ENCODE results near the gene ROPN1B. TPM values are rescaled to one million over a fixed set of nuclear protein-coding genes. Genes with fewer than 3 reads are reported as not detected.

The ROPN1B gene
- total RNA-seq, 2 donors from 2014 or later, result 3.9 to 4.7 TPM

DNA sequence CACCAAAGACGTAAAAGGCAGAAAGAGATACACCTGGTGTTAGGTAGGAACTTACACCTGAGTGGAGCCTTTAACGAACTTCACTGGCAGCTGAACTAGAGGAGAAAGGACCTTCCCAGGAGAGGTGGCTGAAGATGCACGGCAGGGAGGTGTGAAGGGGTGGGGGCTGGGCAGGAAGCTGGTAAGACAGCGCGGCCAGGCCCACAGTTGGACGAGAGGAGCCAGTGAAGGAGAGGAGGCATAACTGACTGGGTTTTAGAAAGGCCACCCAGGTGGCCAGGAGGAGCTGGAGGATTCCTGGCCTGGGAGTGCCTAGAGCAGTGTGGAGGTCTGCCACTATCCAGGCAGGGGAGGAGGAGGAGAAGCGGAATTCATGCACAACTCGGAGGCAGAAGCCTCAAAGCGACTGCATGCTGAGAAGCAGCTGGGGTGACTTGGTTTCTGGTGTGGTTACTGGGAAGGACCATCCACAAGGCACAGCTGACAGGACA is 63.0 kb downstream of the ROPN1B start:
- no peak overlapping the region for H3K4me3 ChIP-seq
- H3K4me1 ChIP-seq, result no peaks in the 10 kb centered on the region
- H3K9me3 ChIP-seq, result peaks cover 0 to 8% of the 10 kb centered on the region in 2 donors
- H3K27me3 ChIP-seq, result no peaks in the 10 kb centered on the region
- peak; percentile 21 for DNase-seq (ENCODE audit: low spot score)
- no peak overlapping the region for H3K27ac ChIP-seq
- TF ChIP-seq, protein P1, sequence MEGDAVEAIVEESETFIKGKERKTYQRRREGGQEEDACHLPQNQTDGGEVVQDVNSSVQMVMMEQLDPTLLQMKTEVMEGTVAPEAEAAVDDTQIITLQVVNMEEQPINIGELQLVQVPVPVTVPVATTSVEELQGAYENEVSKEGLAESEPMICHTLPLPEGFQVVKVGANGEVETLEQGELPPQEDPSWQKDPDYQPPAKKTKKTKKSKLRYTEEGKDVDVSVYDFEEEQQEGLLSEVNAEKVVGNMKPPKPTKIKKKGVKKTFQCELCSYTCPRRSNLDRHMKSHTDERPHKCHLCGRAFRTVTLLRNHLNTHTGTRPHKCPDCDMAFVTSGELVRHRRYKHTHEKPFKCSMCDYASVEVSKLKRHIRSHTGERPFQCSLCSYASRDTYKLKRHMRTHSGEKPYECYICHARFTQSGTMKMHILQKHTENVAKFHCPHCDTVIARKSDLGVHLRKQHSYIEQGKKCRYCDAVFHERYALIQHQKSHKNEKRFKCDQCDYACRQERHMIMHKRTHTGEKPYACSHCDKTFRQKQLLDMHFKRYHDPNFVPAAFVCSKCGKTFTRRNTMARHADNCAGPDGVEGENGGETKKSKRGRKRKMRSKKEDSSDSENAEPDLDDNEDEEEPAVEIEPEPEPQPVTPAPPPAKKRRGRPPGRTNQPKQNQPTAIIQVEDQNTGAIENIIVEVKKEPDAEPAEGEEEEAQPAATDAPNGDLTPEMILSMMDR (IDR thresholded peaks at IDR 0.05), result no peak
- peaks cover 16% of the 10 kb centered on the region for H3K36me3 ChIP-seq

Other genes starting within 250 kb of the ROPN1B start
- 10 to 100 TPM; 34.1 to 39.6 TPM for gene SLC41A3, start 114.9 kb downstream of the ROPN1B start, total RNA-seq
- 10 to 100 TPM; 13.7 to 24.0 TPM for gene ALDH1L1, start 211.4 kb downstream of the ROPN1B start, total RNA-seq